HG03565 (cell line): Measurements from ENCODE around the gene SEMG2.

Experiments
- ATAC-seq: cut with Tn5 transposase; IDR thresholded peaks from one replicate; pipeline ENCODE4 v1.9.1; 2021; ENCODE audit warnings: mild to moderate bottlenecking, moderate library complexity; ENCODE audit not compliant: unreplicated experiment

SEMG2 gene

DNA sequence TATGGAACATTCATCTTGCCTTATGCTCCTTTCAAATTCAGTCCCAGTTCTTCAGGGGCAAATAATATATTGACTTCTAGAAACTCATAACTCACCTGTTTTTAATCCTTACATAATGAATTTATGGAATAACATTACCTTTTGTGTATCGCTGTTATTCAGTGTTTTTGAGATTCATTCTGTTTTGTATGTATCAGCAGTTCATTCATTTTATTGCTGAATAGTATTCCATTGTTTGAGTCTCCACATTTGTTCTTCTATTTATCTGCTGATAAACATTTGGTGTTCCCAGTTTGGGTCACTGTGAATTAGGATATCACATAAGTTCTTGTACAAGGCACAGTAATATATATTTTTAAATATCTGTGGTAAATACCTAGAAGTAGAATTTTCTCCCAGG is 5.1 kb downstream of the SEMG2 start:
- no peak for ATAC-seq

DNA sequence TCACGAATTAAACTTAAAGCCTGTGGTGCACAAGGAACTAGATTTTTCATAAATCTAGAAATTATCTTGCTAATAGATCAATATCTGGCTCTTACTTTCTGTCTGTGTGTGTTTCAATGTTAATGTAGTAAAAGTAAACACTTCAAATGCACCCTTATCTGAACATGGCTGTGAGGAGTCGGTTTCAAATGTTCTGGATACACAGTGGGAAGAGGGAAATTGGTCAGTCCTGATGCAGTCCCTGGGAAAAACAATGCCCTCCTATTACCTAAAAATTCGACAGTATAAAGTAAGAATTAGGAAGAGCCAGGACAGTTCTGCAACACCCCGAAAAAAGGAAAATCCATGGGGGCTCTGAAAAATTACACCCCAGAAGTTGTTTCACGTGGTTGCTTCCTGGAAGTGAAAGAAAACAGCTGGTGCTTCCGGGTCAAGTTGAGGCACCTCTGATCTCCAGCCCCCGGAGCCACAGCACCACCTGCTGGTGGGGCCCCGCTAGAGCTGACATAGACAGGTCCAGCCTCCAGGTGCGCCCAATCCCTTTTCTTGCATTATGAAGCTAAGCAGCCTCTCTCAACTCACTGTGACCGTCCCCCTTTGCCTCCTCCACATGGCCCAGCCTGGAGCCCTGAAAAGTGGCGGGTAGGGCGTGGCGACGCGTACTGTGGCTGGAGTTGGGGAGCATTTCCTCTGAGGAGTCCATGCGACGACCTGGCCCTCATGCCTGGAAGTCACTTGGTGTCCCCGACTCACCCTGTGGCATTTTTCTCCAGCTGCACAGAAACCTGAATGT is 8.3 kb downstream of the SEMG2 start:
- ATAC-seq: no peak

- ATAC-seq: no peak
Measured at GRCh38 chr20:45230631-45231030, 9.5 kb downstream of the SEMG2 start.

- ATAC-seq: no peak
Measured at GRCh38 chr20:45235995-45236394, 14.8 kb downstream of the SEMG2 start.

DNA sequence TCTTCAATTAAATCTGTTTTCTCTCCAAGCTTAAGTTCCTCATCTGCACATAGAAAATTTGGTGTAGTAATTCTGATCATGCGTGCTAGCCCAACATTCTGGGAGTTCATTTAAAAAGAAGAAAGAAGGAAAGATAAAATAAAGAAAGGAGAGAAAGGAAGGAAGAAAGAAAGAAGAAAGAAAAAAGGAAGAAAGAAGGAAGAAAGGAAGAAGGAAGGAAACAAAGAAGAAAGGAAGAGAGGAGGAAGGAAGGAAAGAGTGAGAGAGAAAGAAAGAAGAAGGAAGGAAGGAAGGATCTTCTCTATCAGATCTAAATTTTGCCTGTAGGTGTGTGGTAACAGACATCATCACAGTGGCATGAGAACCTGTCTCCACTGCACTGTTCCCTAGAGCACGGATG is 17.0 kb downstream of the SEMG2 start:
- ATAC-seq: no peak

DNA sequence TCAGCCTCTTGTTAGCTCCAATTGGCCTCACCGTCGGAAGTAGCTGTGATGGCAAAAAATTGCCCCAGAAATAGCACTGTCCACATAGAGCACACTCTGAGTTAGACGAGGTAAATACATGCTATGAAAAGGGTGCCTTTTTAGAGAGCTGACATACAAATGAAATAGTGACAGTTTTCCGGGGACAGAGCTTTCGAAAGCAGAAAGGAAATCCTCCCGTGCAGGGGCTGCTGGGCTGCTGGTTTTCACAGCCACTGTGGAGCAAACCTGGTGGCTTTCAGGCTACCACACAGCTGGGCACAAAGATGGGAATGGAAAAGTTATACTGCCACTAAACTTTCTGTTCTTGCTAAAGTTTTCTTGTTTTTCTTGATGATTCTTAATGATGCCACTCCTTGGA is 24.9 kb downstream of the SEMG2 start:
- no peak for ATAC-seq

DNA sequence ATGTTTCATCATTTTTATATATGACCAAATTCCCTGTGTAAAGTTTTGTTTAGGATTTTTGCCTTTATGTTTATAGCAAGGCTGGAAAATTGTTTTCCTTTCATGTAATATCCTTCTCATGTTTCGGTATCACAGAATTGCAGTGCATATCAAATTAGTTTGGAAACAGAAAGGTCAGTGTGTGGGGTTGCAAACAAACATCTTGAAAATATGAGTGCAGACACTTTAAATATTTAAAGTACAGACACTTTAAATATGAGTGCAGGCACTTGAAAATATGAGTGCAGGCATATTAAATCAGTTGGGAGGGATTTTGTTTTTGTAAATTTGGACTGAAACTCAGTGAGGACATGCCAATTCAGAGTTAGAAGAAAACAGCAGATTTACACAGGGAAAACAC is 26.7 kb downstream of the SEMG2 start:
- no peak for ATAC-seq

- ATAC-seq: no peak
Measured at GRCh38 chr20:45248609-45249008, 27.4 kb downstream of the SEMG2 start.

- ATAC-seq: no peak
Measured at GRCh38 chr20:45251884-45252560, 30.8 kb downstream of the SEMG2 start.

- no peak for ATAC-seq
Measured at GRCh38 chr20:45253261-45253660, 32.1 kb downstream of the SEMG2 start.

DNA sequence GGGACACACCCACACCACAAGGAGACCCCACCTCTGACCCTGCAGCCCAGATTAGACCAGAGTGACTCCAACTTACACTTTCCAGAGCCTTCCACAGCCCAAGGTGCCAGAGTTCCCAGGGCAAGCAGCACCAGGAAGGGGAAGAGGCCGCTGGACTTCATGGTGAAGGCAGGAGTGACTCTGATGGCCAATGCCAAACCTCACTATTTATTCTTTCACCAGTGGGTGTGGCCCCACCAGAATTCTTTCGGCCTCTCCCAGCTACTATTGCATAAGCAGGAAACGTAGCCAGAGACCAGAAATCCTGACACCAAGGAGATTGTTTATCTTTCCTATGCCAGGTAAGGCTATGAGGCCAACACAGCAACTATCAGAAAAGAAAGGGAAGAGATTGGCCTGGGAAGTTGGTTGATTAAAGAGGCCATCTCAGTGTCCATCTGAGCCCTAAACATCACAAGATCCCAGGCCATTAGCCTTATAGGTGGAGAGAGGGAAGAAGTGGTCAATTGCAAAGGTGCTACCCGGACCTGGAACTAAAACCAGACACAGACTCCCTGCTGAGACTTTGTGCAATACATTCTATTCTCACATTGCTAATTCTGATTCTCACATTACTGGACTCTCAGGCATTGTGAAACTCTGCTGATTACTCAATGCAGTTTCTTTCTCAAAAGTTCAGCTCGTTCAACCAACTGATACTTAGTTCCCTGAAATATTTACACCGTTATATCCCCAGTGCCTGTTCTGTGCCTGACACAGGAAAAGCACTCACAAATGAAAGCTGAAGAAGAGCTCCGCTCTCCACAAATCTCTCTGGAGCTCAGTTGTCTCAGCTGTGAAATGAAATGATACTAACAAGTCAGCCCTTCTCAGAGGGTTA is 33.5 kb downstream of the SEMG2 start, which contains the start of gene SLPI:
SLPI (minus strand) TSS at position 182 of the 880 bp plus-strand sequence; CDS start at position 161, 21 bp downstream.
- no peak for ATAC-seq

DNA sequence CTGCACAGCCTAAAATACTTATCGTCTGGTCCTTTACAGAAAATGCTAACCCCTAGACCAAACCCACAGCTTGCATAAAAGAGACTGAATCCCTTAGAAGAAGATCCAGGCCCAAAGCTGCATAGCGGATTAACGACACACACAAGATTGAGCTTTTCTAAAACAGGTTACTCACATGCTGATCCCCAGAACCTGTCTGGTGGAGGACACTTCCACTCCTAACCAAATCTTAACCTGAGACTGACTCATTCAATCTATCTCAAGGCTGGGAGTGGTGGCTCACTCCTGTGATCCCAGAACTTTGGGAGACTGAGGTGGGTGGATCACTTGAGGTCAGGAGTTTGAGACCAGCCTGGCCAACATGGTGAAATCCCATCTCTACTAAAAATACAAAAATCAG is 36.0 kb downstream of the SEMG2 start:
- ATAC-seq: no peak

GRCh38 chr20:45257711-45258110 is 36.5 kb downstream of the SEMG2 start:
- no peak for ATAC-seq

GRCh38 chr20:45258259-45258658 is 37.1 kb downstream of the SEMG2 start:
- ATAC-seq: no peak

DNA sequence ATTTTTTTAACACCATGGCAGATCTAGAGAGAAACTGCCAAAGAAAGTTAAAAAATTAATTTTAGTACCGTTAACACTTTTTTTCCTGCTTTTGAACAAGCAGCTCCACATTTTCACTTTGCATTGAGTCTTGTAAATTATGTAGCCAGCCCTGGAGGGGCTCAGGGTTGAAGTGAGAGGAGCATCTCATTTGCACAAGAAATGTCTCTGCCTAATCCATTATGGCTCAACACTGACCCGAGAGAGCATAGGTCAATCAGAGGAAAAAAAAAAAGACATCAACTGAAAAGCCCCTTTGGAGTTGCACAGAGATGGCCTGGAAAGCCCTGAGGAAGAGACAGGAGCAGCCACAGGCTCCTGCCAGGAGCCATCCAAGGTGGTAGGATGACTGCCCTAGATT is 37.5 kb downstream of the SEMG2 start:
- ATAC-seq: no peak

DNA sequence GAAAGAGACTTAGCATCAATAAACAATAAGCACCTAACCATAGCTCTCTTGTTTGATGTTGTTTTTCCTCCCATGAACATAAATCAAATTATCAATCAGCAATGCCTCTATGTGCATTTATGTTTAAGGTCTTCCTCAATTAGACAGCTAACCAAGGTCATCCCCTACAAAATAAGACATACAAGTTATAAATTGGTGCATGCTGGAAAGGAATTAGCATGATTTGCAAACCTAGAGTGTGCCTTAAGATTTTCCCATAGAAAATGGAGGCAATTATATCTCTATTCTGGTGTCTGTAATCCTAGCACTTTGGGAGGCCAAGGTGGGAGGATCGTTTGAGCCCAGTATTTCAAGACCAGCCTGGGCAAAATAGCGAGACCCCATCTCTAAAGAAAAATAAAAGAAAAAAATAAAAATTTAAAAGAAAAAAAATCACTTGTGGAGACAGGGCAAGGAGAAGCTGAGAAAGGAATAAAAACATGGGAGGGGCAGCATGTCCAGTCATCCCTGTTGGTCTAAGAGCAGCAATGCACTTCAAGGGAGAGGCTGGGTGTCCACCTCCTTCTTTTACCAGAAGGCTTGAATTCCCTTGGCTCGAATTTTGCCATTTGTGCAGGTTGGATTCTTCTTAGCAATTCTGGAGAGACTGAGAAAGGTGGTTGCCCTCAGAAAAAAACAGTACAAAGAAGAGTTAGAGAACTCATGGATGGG is 42.5 kb downstream of the SEMG2 start:
- no peak for ATAC-seq

DNA sequence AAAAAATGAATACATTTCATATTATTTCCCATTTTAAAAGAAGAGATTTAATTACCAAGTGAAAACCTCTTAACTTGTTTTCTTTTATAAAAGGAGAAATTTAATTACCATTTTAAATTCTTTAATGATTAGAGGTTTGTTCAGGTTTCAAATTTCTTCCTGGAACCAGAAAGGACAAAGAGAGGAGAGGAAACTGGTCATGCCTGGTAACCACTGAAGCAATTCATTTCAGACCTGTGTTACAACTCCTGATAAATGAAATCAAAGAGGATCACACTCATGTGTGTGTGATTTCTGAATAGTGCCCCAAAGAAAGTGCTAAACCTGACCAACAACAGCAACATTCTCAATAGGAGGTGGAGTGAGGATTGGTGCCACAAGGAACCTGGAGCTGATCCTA is 45.8 kb downstream of the SEMG2 start:
- ATAC-seq: no peak

- no peak for ATAC-seq
Measured at GRCh38 chr20:45268531-45268930, 47.4 kb downstream of the SEMG2 start.

DNA sequence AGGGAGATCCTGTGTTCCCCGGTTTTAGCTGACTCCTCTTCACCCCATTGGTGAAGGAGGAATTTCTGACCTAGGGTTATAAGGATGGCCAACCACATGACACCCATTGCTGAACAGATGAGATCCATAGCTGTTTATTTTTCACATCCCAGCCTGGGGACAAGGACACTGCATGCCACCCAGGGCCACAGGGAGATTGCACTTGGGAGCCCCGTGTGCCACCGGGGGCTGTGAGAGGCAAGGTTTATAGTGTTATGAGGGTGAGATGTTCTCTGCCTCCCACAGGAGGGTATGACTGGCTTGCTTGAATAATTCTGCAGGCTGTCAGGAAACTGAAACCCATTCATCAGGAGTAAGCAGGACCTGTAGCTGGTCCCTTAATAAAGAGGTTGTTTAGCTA is 47.9 kb downstream of the SEMG2 start:
- ATAC-seq: no peak

- ATAC-seq: no peak
Measured at GRCh38 chr20:45269754-45270270, 48.6 kb downstream of the SEMG2 start.
